HG03064 (cell line): ENCODE results near the gene MUC12.
"Not testable (repeated sequence)": the region's sequence is repeated elsewhere in the genome, so short reads cannot be mapped to it uniquely, and the experiment has no call there.

Experiments
- ATAC-seq: cut with Tn5 transposase; IDR thresholded peaks from one replicate; pipeline ENCODE4 v1.9.1; 2021; ENCODE audit warnings: low read depth; ENCODE audit not compliant: unreplicated experiment

The MUC12 gene

DNA sequence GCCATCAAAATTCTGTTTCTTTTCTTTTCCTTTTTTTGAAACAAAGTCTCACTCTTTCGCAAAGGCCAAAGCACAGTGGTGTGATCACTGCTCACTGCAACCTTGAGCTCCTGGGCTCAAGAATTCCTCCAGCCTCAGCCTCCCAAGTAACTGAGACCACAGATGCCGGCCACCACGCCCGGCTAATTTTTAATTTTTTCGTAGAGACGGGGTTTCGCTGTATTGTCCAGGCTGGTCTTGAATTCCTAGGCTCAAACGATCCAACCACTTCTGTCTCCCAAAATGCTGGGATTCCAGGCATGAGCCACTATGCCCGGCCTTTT, 90.2 kb downstream of the MUC12 start:
- ATAC-seq, result no peak

GRCh38 chr7:101060992-101061391, 91.6 kb downstream of the MUC12 start:
- no peak for ATAC-seq

DNA sequence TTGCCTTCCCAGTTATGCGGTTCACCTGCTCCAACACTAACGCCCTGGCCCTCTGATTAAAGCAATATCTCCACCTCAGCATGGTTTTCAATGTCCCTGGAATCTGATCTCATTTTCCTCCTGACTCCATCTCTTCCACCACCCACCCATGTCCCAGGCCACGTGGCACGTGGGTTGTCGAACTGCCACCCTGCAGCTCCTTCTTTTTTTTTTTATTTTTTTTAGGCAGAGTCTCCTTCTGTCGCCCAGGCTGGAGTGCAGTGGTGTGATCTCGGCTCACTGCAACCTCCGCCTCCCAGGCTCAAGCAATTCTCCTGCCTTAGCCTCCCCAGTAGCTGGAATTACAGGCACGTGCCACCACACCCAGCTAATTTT, 94.8 kb downstream of the MUC12 start:
- ATAC-seq, result not testable (repeated sequence)

DNA sequence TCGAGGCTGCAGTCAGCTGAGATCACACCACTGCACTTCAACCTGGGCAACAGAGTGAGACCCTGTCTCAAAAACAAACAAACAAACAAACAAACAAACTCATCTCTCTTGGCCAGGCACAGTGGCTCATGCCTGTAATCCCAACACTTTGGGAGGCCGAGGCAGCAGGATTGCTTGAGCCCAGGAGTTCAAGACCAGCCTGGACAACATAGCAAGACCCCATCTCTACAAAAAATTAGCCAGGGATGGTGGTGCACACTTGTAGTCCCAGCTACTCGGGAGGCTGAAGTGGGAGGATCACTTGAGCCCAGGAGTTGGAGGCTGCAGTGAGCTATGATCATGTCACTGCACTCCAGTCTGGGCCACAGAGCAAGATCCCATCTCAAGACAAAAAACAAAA, 95.8 kb downstream of the MUC12 start:
- ATAC-seq, result not testable (repeated sequence)

- no peak for ATAC-seq
Observed at GRCh38 chr7:101066141-101066832, 96.9 kb downstream of the MUC12 start.

DNA sequence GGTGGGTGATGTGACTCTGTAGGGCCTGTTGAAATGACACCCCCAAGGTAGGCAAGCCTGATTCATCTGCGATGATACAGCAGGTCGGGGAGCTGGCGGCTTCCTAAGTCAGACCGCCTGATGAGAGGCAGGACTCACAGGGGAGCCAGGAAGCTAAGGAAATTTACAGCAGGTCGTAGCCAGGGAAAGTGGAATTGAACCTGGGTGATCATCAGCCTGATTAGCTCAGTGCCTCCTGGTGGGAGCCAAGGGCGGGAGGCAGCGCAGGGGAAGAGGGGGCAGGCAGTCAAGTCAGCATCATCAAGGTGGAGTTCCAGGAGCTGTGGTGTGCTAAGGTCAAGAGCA, 97.4 kb downstream of the MUC12 start:
- no peak for ATAC-seq

DNA sequence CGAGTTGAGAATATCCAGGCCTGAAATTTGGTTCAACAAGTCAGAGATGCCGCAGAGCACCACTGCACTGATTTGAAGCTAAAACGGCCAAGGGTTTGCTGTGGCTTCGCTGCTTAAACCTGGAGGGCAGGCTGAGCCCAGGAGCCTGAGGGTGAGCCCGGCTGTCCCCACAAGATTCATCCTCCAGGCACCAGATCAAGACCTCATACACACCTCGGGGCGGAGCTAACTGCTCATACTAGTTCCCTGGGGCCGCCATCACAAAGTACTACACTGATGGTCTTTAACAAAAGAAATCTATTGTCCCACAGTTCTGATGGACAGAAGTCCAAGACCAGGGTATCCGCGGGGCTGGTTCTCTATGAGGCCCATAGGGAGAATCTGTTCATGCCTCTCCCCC, 99.0 kb downstream of the MUC12 start:
- ATAC-seq, result no peak
